Activated naive CD4-positive, alpha-beta T cell treated with Interleukin-2 at 50 U/mL for 16 hours (primary cell): ENCODE measurements around the gene CUX1.
A peak's percentile ranks its signal among the peaks of the same experiment; 100 is the strongest.
"Not testable (repeated sequence)": the region's sequence is repeated elsewhere in the genome, so short reads cannot be mapped to it uniquely, and the experiment has no call there.

Source experiments
- DNase-seq: peaks from one replicate; pipeline ENCODE4 v3.0.0-alpha.2; 2020

CUX1 gene, protein sequence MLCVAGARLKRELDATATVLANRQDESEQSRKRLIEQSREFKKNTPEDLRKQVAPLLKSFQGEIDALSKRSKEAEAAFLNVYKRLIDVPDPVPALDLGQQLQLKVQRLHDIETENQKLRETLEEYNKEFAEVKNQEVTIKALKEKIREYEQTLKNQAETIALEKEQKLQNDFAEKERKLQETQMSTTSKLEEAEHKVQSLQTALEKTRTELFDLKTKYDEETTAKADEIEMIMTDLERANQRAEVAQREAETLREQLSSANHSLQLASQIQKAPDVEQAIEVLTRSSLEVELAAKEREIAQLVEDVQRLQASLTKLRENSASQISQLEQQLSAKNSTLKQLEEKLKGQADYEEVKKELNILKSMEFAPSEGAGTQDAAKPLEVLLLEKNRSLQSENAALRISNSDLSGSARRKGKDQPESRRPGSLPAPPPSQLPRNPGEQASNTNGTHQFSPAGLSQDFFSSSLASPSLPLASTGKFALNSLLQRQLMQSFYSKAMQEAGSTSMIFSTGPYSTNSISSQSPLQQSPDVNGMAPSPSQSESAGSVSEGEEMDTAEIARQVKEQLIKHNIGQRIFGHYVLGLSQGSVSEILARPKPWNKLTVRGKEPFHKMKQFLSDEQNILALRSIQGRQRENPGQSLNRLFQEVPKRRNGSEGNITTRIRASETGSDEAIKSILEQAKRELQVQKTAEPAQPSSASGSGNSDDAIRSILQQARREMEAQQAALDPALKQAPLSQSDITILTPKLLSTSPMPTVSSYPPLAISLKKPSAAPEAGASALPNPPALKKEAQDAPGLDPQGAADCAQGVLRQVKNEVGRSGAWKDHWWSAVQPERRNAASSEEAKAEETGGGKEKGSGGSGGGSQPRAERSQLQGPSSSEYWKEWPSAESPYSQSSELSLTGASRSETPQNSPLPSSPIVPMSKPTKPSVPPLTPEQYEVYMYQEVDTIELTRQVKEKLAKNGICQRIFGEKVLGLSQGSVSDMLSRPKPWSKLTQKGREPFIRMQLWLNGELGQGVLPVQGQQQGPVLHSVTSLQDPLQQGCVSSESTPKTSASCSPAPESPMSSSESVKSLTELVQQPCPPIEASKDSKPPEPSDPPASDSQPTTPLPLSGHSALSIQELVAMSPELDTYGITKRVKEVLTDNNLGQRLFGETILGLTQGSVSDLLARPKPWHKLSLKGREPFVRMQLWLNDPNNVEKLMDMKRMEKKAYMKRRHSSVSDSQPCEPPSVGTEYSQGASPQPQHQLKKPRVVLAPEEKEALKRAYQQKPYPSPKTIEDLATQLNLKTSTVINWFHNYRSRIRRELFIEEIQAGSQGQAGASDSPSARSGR (N-terminal part only)

DNA sequence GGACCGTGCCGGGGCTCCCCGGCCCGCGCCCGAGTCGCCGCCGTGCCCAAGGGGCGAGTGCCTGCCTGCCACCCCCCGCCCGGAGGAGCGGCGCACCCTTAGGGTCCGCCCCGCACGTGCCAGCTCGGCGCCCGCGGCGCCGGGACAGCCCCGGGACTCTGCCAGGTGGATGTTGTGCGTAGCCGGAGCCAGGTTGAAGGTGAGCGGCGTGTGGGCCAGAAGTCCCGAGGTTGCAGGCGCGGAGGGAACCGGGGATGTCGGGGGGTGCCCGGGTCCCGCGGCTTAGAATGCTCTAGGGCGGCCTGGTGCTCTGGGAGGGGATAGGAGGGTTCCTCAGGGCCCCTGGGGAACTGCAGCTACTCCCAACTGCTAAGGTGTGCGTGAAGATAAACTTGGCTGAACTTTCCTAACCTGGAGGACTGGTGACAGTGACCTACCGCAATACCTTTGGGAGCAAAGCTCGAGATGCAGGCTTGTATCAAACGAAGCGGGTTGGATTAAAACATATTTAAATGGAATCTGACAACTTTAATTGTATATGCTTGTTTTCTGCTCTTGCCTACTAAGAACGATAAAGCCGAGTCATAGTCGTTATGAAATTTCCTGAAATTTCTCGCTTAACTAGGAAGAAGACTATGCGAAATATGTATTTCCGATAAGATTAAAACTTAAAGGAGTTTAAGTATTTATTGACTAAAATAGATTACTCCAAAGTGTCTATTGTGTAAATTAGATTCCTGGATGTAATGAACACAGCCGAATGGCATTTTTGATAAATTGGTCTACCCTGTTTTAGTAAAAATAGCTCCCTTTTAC lies at the start of gene CUX1:
TSS of gene CUX1 (plus strand) at position 156 of the 816 bp plus-strand sequence. CDS start at position 170, 14 bp downstream.
- DNase-seq = peak; percentile 25

GRCh38 chr7:101768280-101768679 lies 49.1 kb upstream of the CUX1 start:
- DNase-seq = no peak

GRCh38 chr7:101770466-101770865 lies 47.0 kb upstream of the CUX1 start:
- DNase-seq = no peak

GRCh38 chr7:101772508-101773211 lies 44.8 kb upstream of the CUX1 start:
- DNase-seq = no peak

DNA sequence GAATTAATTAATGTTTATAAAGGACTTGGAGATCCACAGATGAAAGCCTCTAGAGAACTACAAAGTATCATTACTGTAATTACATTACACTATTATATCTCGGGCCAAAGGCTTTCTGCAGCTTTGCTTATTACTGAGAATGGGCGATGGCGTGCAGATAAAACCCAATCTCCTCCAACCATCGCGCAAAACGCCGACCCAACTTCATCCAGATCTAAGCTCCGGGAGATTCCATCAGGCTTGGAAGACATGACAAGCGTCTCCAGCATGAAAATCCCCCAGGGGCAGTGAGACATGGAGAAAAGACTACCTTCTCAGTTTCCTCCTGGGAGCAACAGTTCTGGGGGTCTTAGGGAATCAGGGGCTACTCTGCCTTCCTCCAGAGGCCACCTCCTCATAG lies 42.2 kb upstream of the CUX1 start:
- DNase-seq = no peak

- no peak for DNase-seq
Observed at GRCh38 chr7:101778026-101778580, 39.3 kb upstream of the CUX1 start.

DNA sequence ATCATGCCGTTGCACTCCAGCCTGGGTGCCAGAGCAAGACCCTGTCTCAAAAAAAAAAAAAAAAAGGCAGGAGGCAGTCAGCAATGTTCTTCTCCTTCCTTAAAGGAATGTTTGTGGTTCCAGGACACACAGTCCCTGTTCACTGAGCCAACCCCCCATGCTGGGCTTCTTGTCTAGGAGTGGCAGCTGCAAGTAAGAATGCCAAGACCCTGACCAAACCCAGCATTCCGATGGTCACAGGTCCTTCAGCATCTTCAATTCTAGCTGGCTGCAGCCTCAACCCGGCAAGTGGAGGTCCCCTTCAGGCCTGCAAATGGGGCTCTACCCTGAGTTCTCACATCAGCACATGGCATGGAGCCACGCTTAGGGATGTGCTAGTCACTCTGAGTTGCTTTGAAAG lies 38.2 kb upstream of the CUX1 start:
- no peak for DNase-seq

GRCh38 chr7:101780281-101780680 lies 37.1 kb upstream of the CUX1 start:
- no peak for DNase-seq

DNA sequence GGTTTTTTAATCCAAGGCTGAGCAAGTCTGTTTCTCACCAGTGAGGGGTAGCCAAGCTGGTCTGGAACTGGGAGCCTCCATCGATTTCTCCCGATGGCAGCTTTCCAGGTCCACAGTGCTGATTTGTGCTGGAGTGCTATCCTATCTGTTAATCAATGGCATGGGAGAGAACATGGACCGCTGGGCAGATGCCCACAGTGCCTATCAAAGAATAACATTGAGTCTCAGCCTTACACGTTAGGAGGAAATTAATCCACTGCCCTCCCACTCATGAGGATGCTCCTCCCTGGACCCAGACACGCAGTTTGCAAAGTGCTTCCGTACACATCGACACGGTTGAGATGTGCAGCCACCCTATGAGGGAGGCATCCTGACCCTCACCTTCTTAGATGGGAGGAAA lies 36.0 kb upstream of the CUX1 start:
- DNase-seq = no peak

DNA sequence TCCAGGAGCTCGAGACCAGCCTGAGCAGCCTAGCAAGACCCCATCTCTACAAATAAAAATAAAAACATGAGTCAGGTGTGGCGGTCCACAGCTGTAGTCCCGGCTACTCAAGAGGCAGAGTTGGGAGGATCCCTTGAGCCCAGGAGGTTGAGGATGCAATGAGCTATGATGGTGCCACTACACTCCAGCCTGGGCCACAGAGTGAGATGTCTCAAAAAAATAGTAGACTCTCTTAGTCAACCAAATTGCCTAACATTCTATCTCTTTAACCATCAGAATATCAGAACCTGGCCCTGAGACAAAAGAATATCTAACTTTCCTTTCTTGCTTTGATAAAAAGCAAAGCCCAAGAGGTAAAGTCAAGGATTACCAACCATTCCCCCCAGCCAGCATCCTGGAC lies 35.0 kb upstream of the CUX1 start:
- DNase-seq = no peak

DNA sequence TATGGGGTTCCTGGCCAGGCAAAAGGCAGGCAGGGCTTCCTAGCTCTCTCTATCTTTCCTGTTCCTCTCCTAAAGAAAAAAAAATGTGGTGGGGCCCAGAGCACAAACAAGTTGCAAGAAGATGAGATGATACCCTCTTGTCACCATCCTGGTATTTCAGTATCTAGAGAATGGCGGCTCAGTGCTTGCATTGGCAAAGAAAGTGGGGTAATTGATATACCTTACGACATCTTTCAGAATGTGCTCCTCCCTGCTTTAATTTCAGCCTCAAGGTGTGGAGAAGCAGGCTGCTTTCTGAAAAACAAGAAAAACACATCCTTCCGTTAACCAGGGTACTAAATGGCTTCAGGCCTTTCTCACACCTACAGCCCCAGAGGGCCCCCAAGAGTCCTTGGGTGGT lies 34.5 kb upstream of the CUX1 start:
- DNase-seq = no peak

- no peak for DNase-seq
Observed at GRCh38 chr7:101783381-101784181, 33.8 kb upstream of the CUX1 start.

- DNase-seq = no peak
Observed at GRCh38 chr7:101784292-101785127, 32.9 kb upstream of the CUX1 start.

GRCh38 chr7:101787864-101788263 lies 29.6 kb upstream of the CUX1 start:
- DNase-seq = no peak

- DNase-seq = no peak
Observed at GRCh38 chr7:101788517-101788916, 28.9 kb upstream of the CUX1 start.

DNA sequence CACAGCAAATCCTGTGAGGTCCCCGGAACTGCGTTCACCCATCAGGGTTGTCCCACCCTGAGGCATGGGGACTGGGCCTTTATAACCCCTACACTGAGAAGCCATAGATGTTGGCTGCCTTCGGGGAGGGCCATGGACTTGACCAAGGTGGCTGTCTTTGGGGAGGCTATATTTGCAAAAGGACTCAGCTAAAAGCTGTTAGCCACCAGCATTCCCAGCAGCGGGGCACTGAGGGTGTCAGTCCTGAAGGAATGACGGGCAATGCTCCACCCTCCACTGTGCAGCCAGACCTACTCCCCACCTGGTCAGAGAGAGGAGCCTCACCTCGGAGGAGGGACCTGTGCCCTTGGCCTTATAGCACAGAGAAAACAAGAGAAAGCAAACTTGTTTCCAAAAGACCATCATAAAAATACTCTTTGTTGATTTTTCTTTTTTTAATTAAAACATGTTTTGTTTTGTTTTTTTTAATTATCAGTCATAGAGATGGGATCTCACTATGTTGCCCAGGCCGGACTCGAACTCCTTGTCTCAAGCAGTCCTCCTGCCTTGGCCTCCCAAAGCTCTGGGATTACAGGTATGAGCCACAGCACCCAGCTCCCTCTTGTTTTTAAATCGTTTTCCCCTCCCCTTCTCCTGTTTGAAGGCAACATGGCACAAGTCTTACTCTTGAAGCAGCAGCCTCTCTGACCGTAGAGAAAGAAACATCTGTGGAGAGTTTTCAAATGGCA lies 26.7 kb upstream of the CUX1 start:
- DNase-seq = no peak

GRCh38 chr7:101792051-101792681 lies 25.3 kb upstream of the CUX1 start:
- DNase-seq = no peak

GRCh38 chr7:101792682-101793071 lies 24.7 kb upstream of the CUX1 start:
- not testable (repeated sequence) for DNase-seq
